Panc1 (cell line): ENCODE measurements around the gene ATRNL1.

Experiments
- POLR2AphosphoS5 ChIP-seq: IDR thresholded peaks from 2 replicates; pipeline ENCODE4 v1.6.1; 2012; ENCODE audit warnings: mild to moderate bottlenecking, low read depth, low read length, moderate library complexity
- TF ChIP-seq, protein P1 (sequence below): fragments of 450-650 bp; IDR thresholded peaks from 2 replicates; pipeline ENCODE4 v1.5.1; 2017; ENCODE audit warnings: mild to moderate bottlenecking
- TF ChIP-seq, protein P2 (sequence below), 2 experiments: IDR thresholded peaks; 2 replicates each; pipeline ENCODE4 v1.6.1; 2011 to 2012; ENCODE audit warnings: low read depth in 2 of 2, control low read depth in 1 of 2, low read length in 1 of 2, mild to moderate bottlenecking in 1 of 2, moderate library complexity in 1 of 2; ENCODE audit not compliant: insufficient read depth in 1 of 2

DNA sequence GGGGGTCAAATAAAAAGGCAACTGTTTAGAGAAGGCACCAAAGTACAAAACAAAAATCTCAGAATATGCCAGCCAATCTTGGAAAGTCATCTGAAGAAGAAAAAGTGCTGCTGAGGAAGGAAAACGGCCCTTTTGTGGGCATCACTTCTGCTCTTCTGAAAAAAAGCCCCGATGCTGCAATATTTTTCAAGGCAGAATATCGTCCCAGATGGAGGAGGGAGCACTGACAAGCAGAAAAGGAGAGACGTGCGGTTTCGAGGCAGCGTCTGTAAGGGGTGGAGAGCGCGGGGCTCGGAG is 959 bp upstream of the ATRNL1 start:
- TF ChIP-seq, protein P1, sequence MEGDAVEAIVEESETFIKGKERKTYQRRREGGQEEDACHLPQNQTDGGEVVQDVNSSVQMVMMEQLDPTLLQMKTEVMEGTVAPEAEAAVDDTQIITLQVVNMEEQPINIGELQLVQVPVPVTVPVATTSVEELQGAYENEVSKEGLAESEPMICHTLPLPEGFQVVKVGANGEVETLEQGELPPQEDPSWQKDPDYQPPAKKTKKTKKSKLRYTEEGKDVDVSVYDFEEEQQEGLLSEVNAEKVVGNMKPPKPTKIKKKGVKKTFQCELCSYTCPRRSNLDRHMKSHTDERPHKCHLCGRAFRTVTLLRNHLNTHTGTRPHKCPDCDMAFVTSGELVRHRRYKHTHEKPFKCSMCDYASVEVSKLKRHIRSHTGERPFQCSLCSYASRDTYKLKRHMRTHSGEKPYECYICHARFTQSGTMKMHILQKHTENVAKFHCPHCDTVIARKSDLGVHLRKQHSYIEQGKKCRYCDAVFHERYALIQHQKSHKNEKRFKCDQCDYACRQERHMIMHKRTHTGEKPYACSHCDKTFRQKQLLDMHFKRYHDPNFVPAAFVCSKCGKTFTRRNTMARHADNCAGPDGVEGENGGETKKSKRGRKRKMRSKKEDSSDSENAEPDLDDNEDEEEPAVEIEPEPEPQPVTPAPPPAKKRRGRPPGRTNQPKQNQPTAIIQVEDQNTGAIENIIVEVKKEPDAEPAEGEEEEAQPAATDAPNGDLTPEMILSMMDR: no peak
- TF ChIP-seq POLR2AphosphoS5: no peak
- TF ChIP-seq, protein P2, sequence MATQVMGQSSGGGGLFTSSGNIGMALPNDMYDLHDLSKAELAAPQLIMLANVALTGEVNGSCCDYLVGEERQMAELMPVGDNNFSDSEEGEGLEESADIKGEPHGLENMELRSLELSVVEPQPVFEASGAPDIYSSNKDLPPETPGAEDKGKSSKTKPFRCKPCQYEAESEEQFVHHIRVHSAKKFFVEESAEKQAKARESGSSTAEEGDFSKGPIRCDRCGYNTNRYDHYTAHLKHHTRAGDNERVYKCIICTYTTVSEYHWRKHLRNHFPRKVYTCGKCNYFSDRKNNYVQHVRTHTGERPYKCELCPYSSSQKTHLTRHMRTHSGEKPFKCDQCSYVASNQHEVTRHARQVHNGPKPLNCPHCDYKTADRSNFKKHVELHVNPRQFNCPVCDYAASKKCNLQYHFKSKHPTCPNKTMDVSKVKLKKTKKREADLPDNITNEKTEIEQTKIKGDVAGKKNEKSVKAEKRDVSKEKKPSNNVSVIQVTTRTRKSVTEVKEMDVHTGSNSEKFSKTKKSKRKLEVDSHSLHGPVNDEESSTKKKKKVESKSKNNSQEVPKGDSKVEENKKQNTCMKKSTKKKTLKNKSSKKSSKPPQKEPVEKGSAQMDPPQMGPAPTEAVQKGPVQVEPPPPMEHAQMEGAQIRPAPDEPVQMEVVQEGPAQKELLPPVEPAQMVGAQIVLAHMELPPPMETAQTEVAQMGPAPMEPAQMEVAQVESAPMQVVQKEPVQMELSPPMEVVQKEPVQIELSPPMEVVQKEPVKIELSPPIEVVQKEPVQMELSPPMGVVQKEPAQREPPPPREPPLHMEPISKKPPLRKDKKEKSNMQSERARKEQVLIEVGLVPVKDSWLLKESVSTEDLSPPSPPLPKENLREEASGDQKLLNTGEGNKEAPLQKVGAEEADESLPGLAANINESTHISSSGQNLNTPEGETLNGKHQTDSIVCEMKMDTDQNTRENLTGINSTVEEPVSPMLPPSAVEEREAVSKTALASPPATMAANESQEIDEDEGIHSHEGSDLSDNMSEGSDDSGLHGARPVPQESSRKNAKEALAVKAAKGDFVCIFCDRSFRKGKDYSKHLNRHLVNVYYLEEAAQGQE (IDR thresholded peaks at IDR 0.05; ENCODE audit: insufficient read depth in 1 of 2, low read depth in 2 of 2, low read length in 1 of 2): no peak
